ENCODE results near the gene CCDC146.
A peak's percentile ranks its signal among the peaks of the same experiment; 100 is the strongest.
"Not testable (repeated sequence)": the region's sequence is repeated elsewhere in the genome, so short reads cannot be mapped to it uniquely, and the experiment has no call there.

Gene CCDC146

GRCh38 chr7:77199013-77199966 lies 76.9 kb downstream of the CCDC146 start, which contains the start of gene FGL2:
Gene FGL2, minus strand, starts transcription at chr7:77199819. Its CDS starts 26 bp downstream, at chr7:77199793.
- DNase-seq (ENCODE audit: low read depth in 2 of 2) = peak in 1 of 2 donors; percentile 14

- no peak for DNase-seq (ENCODE audit: low read depth in 2 of 2)
Observed at GRCh38 chr7:77200542-77200941, 78.1 kb downstream of the CCDC146 start.

GRCh38 chr7:77202481-77202976 lies 80.1 kb downstream of the CCDC146 start:
- DNase-seq (ENCODE audit: low read depth in 2 of 2) = no peak

- DNase-seq (ENCODE audit: low read depth in 2 of 2) = no peak
Observed at GRCh38 chr7:77205706-77206105, 83.3 kb downstream of the CCDC146 start.

GRCh38 chr7:77208416-77208815 lies 86.0 kb downstream of the CCDC146 start:
- no peak for DNase-seq (ENCODE audit: low read depth in 2 of 2)

- no peak for DNase-seq (ENCODE audit: low read depth in 2 of 2)
Observed at GRCh38 chr7:77209479-77210139, 87.2 kb downstream of the CCDC146 start.

- DNase-seq (ENCODE audit: low read depth in 2 of 2) = no peak
Observed at GRCh38 chr7:77216181-77216845, 93.9 kb downstream of the CCDC146 start.

GRCh38 chr7:77217474-77218185 lies 95.2 kb downstream of the CCDC146 start:
- DNase-seq (ENCODE audit: low read depth in 2 of 2) = no peak

GRCh38 chr7:77219701-77220331 lies 97.4 kb downstream of the CCDC146 start:
- not testable (repeated sequence) for DNase-seq (ENCODE audit: low read depth in 2 of 2)

GRCh38 chr7:77222065-77222464 lies 99.7 kb downstream of the CCDC146 start:
- no peak for DNase-seq (ENCODE audit: low read depth in 2 of 2)

GRCh38 chr7:77222819-77223218 lies 100.4 kb downstream of the CCDC146 start:
- DNase-seq (ENCODE audit: low read depth in 2 of 2) = no peak

GRCh38 chr7:77223261-77223660 lies 100.8 kb downstream of the CCDC146 start:
- no peak for DNase-seq (ENCODE audit: low read depth in 2 of 2)

- DNase-seq (ENCODE audit: low read depth in 2 of 2) = no peak
Observed at GRCh38 chr7:77226357-77226839, 104.0 kb downstream of the CCDC146 start.

- DNase-seq (ENCODE audit: low read depth in 2 of 2) = not testable (repeated sequence)
Observed at GRCh38 chr7:77228795-77229194, 106.4 kb downstream of the CCDC146 start.

- no peak for DNase-seq (ENCODE audit: low read depth in 2 of 2)
Observed at GRCh38 chr7:77232467-77232866, 110.1 kb downstream of the CCDC146 start.

GRCh38 chr7:77235276-77235675 lies 112.9 kb downstream of the CCDC146 start:
- no peak for DNase-seq (ENCODE audit: low read depth in 2 of 2)

GRCh38 chr7:77238703-77239136 lies 116.3 kb downstream of the CCDC146 start:
- DNase-seq (ENCODE audit: low read depth in 2 of 2) = no peak

- DNase-seq (ENCODE audit: low read depth in 2 of 2) = no peak
Observed at GRCh38 chr7:77239471-77239870, 117.1 kb downstream of the CCDC146 start.

- DNase-seq (ENCODE audit: low read depth in 2 of 2) = no peak
Observed at GRCh38 chr7:77242068-77242467, 119.7 kb downstream of the CCDC146 start.

GRCh38 chr7:77242554-77242953 lies 120.1 kb downstream of the CCDC146 start:
- no peak for DNase-seq (ENCODE audit: low read depth in 2 of 2)
